8988T (cell line): ENCODE results near the gene KIF18A.
"Not testable (repeated sequence)": the region's sequence is repeated elsewhere in the genome, so short reads cannot be mapped to it uniquely, and the experiment has no call there.

ENCODE experiments used
- DNase-seq: peaks from one replicate; pipeline ENCODE4 v3.0.0; 2011

The KIF18A gene

GRCh38 chr11:28107750-28108618 lies at the start of gene KIF18A, which contains the start of gene METTL15:
Gene KIF18A, minus strand, starts transcription at chr11:28108156. Its CDS starts 10,209 bp downstream, at chr11:28097947.
Gene METTL15, plus strand, starts transcription at chr11:28108388. Its CDS starts 4,947 bp downstream, at chr11:28113335.
- peak; percentile 47 for DNase-seq

- DNase-seq, result no peak
Measured at GRCh38 chr11:28153586-28153985, 45.6 kb upstream of the KIF18A start.

GRCh38 chr11:28152743-28153142 lies 44.8 kb upstream of the KIF18A start:
- no peak for DNase-seq

GRCh38 chr11:28146123-28146751 lies 38.3 kb upstream of the KIF18A start:
- no peak for DNase-seq

- DNase-seq, result no peak
Measured at GRCh38 chr11:28144808-28145207, 36.9 kb upstream of the KIF18A start.

GRCh38 chr11:28142724-28143123 lies 34.8 kb upstream of the KIF18A start:
- DNase-seq, result no peak

GRCh38 chr11:28140689-28141455 lies 32.9 kb upstream of the KIF18A start:
- no peak for DNase-seq

GRCh38 chr11:28139841-28140415 lies 32.0 kb upstream of the KIF18A start:
- no peak for DNase-seq

GRCh38 chr11:28137832-28138231 lies 29.9 kb upstream of the KIF18A start:
- DNase-seq, result no peak

- DNase-seq, result no peak
Measured at GRCh38 chr11:28137366-28137765, 29.4 kb upstream of the KIF18A start.

- not testable (repeated sequence) for DNase-seq
Measured at GRCh38 chr11:28136157-28136556, 28.2 kb upstream of the KIF18A start.

GRCh38 chr11:28133146-28133545 lies 25.2 kb upstream of the KIF18A start:
- no peak for DNase-seq

GRCh38 chr11:28132548-28132947 lies 24.6 kb upstream of the KIF18A start:
- no peak for DNase-seq

- DNase-seq, result no peak
Measured at GRCh38 chr11:28123151-28123581, 15.2 kb upstream of the KIF18A start.

- no peak for DNase-seq
Measured at GRCh38 chr11:28117712-28118111, 9.8 kb upstream of the KIF18A start.

- no peak for DNase-seq
Measured at GRCh38 chr11:28114731-28115130, 6.8 kb upstream of the KIF18A start.

- DNase-seq, result no peak
Measured at GRCh38 chr11:28114116-28114515, 6.2 kb upstream of the KIF18A start.

GRCh38 chr11:28110821-28111200 lies 2.9 kb upstream of the KIF18A start:
- no peak for DNase-seq

GRCh38 chr11:28110108-28110820 lies 2.3 kb upstream of the KIF18A start:
- peak; percentile 14 for DNase-seq

GRCh38 chr11:28108958-28109357 lies 1.0 kb upstream of the KIF18A start:
- DNase-seq, result no peak

GRCh38 chr11:28107191-28107749 lies 686 bp downstream of the KIF18A start:
- no peak for DNase-seq
